GM12878 (cell line): ENCODE data around the gene PACSIN3. TPM values are rescaled to one million over a fixed set of nuclear protein-coding genes. Genes with fewer than 3 reads are reported as not detected.

Experiments
- ATAC-seq: fragments of 200-7000 bp; cut with Tn5 transposase; 3 replicates; pipeline ENCODE4 v1.9.1; 2020; ENCODE audit warnings: mild to moderate bottlenecking, moderate library complexity
- Bru-seq: library from RNA; stranded (reverse); fragments of 400-500 nt; gene quantifications from one replicate; lab custom pipeline; 2021; lab: Mats Ljungman, UMichigan
- BruChase-seq, 2 experiments: library from RNA; stranded (reverse); fragments of 400-500 nt; gene quantifications; one replicate each; lab custom pipeline; 2021; lab: Mats Ljungman, UMichigan
- BruUV-seq: library from RNA; stranded (reverse); fragments of 400-500 nt; replicated peaks from 2 replicates; lab custom pipeline; 2021; lab: Mats Ljungman, UMichigan
- CTCF ChIA-PET: fragments of 300-600 bp; sonication (Branson Sonifier 250); formaldehyde crosslinking; extraction: SDS; loops from one replicate; lab custom pipeline; 2021; ENCODE audit warnings: inconsistent platforms; lab: Yijun Ruan, JAX
- POLR2A ChIA-PET: fragments of 350-600 bp; formaldehyde crosslinking; extraction: SDS; loops from one replicate; lab custom pipeline; 2021; ENCODE audit warnings: inconsistent platforms; lab: Charles Lee
- RAD21 ChIA-PET: fragments of 300-600 bp; sonication (Branson Sonifier 250); formaldehyde crosslinking; loops from one replicate; lab custom pipeline; 2023; ENCODE audit warnings: antibody characterized with exemption; ENCODE audit not compliant: unreplicated experiment; lab: Charles Lee
- SMC1A ChIA-PET: fragments of 300-600 bp; sonication (Branson Sonifier 250); formaldehyde crosslinking; loops from one replicate; lab custom pipeline; 2023; ENCODE audit not compliant: unreplicated experiment, uncharacterized antibody; lab: Charles Lee
- DNase-seq: peaks from one replicate; pipeline ENCODE4 v3.0.0-alpha.2; 2011; ENCODE audit warnings: low read depth, low spot score
- FAIRE-seq: peaks from 3 replicates; lab custom pipeline; 2011; peaks lifted over from hg19 to GRCh38; lab: Jason Lieb, UNC
- H2AFZ ChIP-seq: 2 replicates; pipeline ENCODE4 v1.6.0; 2011; ENCODE audit warnings: low read depth, low read length, control low read depth; ENCODE audit not compliant: control insufficient read depth
- H3K27ac ChIP-seq: 2 replicates; pipeline ENCODE4 v1.5.1; 2011; ENCODE audit warnings: control low read depth; ENCODE audit not compliant: control insufficient read depth, insufficient read depth
- H3K27me3 ChIP-seq, 2 experiments: replicated peaks in 1 of 2; 2 replicates each; pipeline versions ENCODE4 v1.6.0 to v1.6.1; 2011; ENCODE audit warnings: low read length in 1 of 2; ENCODE audit not compliant: control insufficient read depth in 2 of 2, insufficient read depth in 2 of 2
- H3K36me3 ChIP-seq, 2 experiments: 2 replicates each; pipeline ENCODE4 v1.5.1; 2011; ENCODE audit warnings: low read length in 1 of 2; ENCODE audit not compliant: control insufficient read depth in 2 of 2, insufficient read depth in 2 of 2
- H3K4me1 ChIP-seq: 2 replicates; pipeline ENCODE4 v1.6.1; 2011; ENCODE audit warnings: mild to moderate bottlenecking, low read length, moderate library complexity, mixed read lengths; ENCODE audit not compliant: control insufficient read depth, insufficient read depth
- H3K4me2 ChIP-seq: 2 replicates; pipeline ENCODE4 v1.6.0; 2011; ENCODE audit warnings: control low read depth; ENCODE audit not compliant: control insufficient read depth, insufficient read depth
- H3K4me3 ChIP-seq: fragments of 200-600 bp; sonication (generic); 2 replicates; pipeline ENCODE4 v1.5.1; 2016
- H3K79me2 ChIP-seq: 2 replicates; pipeline ENCODE4 v1.6.0; 2011; ENCODE audit warnings: low read length; ENCODE audit not compliant: control insufficient read depth, insufficient read depth
- H3K9ac ChIP-seq: 2 replicates; pipeline ENCODE4 v1.8.0; 2011; ENCODE audit warnings: low read length, control low read depth, mixed read lengths; ENCODE audit not compliant: control insufficient read depth, insufficient read depth
- H3K9me3 ChIP-seq: replicated peaks from 3 replicates; pipeline ENCODE4 v1.5.1; 2011; ENCODE audit warnings: mild to moderate bottlenecking, low read length; ENCODE audit not compliant: control insufficient read depth, insufficient read depth
- H4K20me1 ChIP-seq: 2 replicates; pipeline ENCODE4 v1.6.0; 2011; ENCODE audit not compliant: control insufficient read depth, insufficient read depth
- DPF2 ChIP-seq: fragments of 450-650 bp; IDR thresholded peaks from 2 replicates; pipeline ENCODE4 v1.6.1; 2017; ENCODE audit warnings: mild to moderate bottlenecking
- GATAD2B ChIP-seq: fragments of 450-650 bp; conservative IDR thresholded peaks from 2 replicates; pipeline ENCODE4 v1.6.1; 2017; ENCODE audit warnings: low read depth, mild to moderate bottlenecking, moderate library complexity
- IKZF1 ChIP-seq: fragments of 450-650 bp; conservative IDR thresholded peaks from 2 replicates; pipeline ENCODE4 v1.6.1; 2017; ENCODE audit warnings: antibody characterized with exemption, mild to moderate bottlenecking
- LARP7 ChIP-seq: fragments of 450-650 bp; IDR thresholded peaks from 2 replicates; pipeline ENCODE4 v1.6.1; 2017; ENCODE audit warnings: mild to moderate bottlenecking
- PRDM15 ChIP-seq: fragments of 450-650 bp; formaldehyde crosslinking; IDR thresholded peaks from 2 replicates; pipeline ENCODE4 v1.4.0; 2020; ENCODE audit warnings: mild to moderate bottlenecking, moderate library complexity
- YBX1 ChIP-seq: fragments of 450-650 bp; IDR thresholded peaks from 2 replicates; pipeline ENCODE4 v1.6.1; 2016; ENCODE audit warnings: antibody characterized with exemption
- WGBS: methylation state at CpG from one replicate; pipeline ENCODE4 v1.1.6; 2016; ENCODE audit warnings: low lambda C conversion rate; ENCODE audit not compliant: insufficient replicate concordance, insufficient coverage; ENCODE audit errors: missing lambda C conversion rate; 5-methylcytosine and 5-hydroxymethylcytosine counted together
- in situ Hi-C: fragments of 300-500 bp; cut with MboI; formaldehyde crosslinking; loops from 9 replicates; pipeline ENCODE4 v1.14.3; 2018; ENCODE audit warnings: mixed read lengths
- intact Hi-C: fragments of 100-400 bp; cut with micrococcal nuclease; formaldehyde crosslinking; loops from one replicate; pipeline ENCODE4 v1.14.2; 2022; ENCODE audit not compliant: unreplicated experiment
- long read RNA-seq, 2 experiments: library from polyadenylated mRNA; unstranded; transcript quantifications; one replicate each; pipeline ENCODE4 v2.0.0, GENCODE V29; 2019 to 2020
- polyA minus RNA-seq, 3 experiments: library from RNA; depleted of rRNA, polyadenylated mRNA; stranded (reverse); fragments of >200 nt; gene quantifications; 2 replicates each; pipeline ENCODE4 v1.2.3, GENCODE V29; 2011
- polyA plus RNA-seq, 11 experiments: library from polyadenylated mRNA; depleted of rRNA in 4 of 11; unstranded in 6 of 11; stranded (reverse) in 5 of 11; fragments of >200 nt; fragmentation: Nextera tagmentation in 4 of 11; fragmentation: Illumina TruSeq in 1 of 11; extraction: Ambion mirVana in 4 of 11; extraction: Trizol in 1 of 11; gene quantifications; 1 replicate in 1 of 11; 2 replicates in 10 of 11; pipeline versions ENCODE4 v1.2.1 to v1.2.3, GENCODE V29; 2011 to 2016; ENCODE audit warnings: inconsistent platforms in 2 of 11, missing spikeins in 2 of 11, low read depth in 1 of 11
- total RNA-seq, 4 experiments: library from RNA; depleted of rRNA in 3 of 4; stranded (reverse); fragments of >200 nt in 3 of 4; fragmentation: Illumina TruSeq in 1 of 4; extraction: Trizol in 1 of 4; gene quantifications; 2 replicates each; pipeline versions ENCODE4 v1.2.1 to v1.2.3, GENCODE V29; 2013 to 2021

The PACSIN3 gene
- total RNA-seq (2013; cell fraction: nucleolus; rRNA removed): 0.34 and 0.84 TPM in 2 replicates
- total RNA-seq (2014; rRNA removed) (0.23 and 0.60 TPM in 2 replicates), total RNA-seq (2014; rRNA removed; fragmentation: Illumina TruSeq; extraction: Trizol) (0.22 and 0.55 TPM in 2 replicates), total RNA-seq (2021) (0.43 and 0.82 TPM in 2 replicates), polyA plus RNA-seq (2011; rRNA removed) (0.12 and 0.16 TPM in 2 replicates), polyA plus RNA-seq (2014; fragmentation: Illumina TruSeq; extraction: Trizol) (0.18 TPM in 1 of 2 replicates, not detected in the other), polyA plus RNA-seq (2014; fragmentation: Nextera tagmentation; extraction: Ambion mirVana) (under 1 TPM in 1 of 2 experiments, not detected in 1; 0.05 TPM), polyA plus RNA-seq (2014; rRNA removed) (0.38 and 0.60 TPM in 2 replicates), polyA plus RNA-seq (2016; fragmentation: Nextera tagmentation; extraction: Ambion mirVana) (under 1 TPM; 0.09 to 0.55 TPM), polyA minus RNA-seq (2011; rRNA and poly(A)+ RNA removed) (0.21 TPM in 1 of 2 replicates, not detected in the other), Bru-seq, nascent RNA (percentile 29 among the genes with signal in this experiment), BruChase-seq, experiment 1, labeled RNA remaining after a 6-hour chase (percentile 29 among the genes with signal in this experiment), BruChase-seq, experiment 2, labeled RNA remaining after a 2-hour chase (percentile 27 among the genes with signal in this experiment)
- 0.18 TPM for polyA plus RNA-seq (2011; ENCODE audit: low read depth)
- 0.15 and 0.20 TPM in 2 replicates for polyA plus RNA-seq (2011; cell fraction: cytosol; rRNA removed)
- 0.16 and 0.22 TPM in 2 replicates for polyA plus RNA-seq (2011; cell fraction: nucleus; rRNA removed)
- polyA plus RNA-seq (2012): 0.83 and 0.86 TPM in 2 replicates
- 4.0 and 4.9 TPM in 2 replicates for polyA minus RNA-seq (2011; cell fraction: cytosol; rRNA and poly(A)+ RNA removed)
- 0.85 and 1.3 TPM in 2 replicates for polyA minus RNA-seq (2011; cell fraction: nucleus; rRNA and poly(A)+ RNA removed)
- long read RNA-seq, experiment 1: 0 reads
- long read RNA-seq, experiment 2: 0 reads

GRCh38 chr11:47186076-47186699, at the start of gene PACSIN3:
TSS of gene PACSIN3 (minus strand) at chr11:47186434. CDS start at chr11:47182727, 3,707 bp downstream.
- Histone ChIP-seq H2AFZ (peak within 1 kb of the TSS; percentile 65), H3K4me2 (peak within 1 kb of the TSS; percentile 94), H3K9me3 (no peaks in the 10 kb centered on the region), H4K20me1 (no peaks in the 10 kb centered on the region), H3K27ac (no peak within 1 kb of the TSS), H3K4me1 (peaks cover 11% of the 10 kb centered on the region), H3K4me3 (peak within 1 kb of the TSS; percentile 61), H3K9ac (peak within 1 kb of the TSS; percentile 22), H3K79me2 (no peaks in the 10 kb centered on the region), H3K27me3 (peaks cover 0 to 13% of the 10 kb centered on the region in 2 experiments; a peak in 3 of 4 replicates), H3K36me3 (no peaks in the 10 kb centered on the region)
- peak; percentile 77 for ATAC-seq
- TF ChIP-seq DPF2 (0 out of 2 replicates have a peak, but pooled peaks have one; percentile 21), YBX1 (no peak), IKZF1 (peak; percentile 76), PRDM15 (CRISPR knock-in tag) (no peak), LARP7 (peak; percentile 59; the same call in 1 of the 2 replicates), GATAD2B (peak; percentile 44)
- BruUV-seq: no TSS peak
- WGBS: 1% methylated on average over 51 of the region's 80 CpGs
- no peak for FAIRE-seq
- ChIA-PET POLR2A (no interaction called here), RAD21 (interaction anchor here (0.8 to 1.0 kb wide), 2 partner anchors 28 to 73 kb away, joined by 4 to 5 read pairs; no protein-coding TSS in a partner anchor), SMC1A (interaction anchor here (1.2 to 2.0 kb wide), 3 partner anchors 20 to 73 kb away, joined by 3 to 10 read pairs (median 5); partner anchors contain the start of gene DDB2), CTCF (interaction anchor here (3.1 kb wide), 2 partner anchors 7 to 73 kb away, joined by 15 to 17 read pairs; no protein-coding TSS in a partner anchor)
- intact Hi-C loops (no loop called here), in situ Hi-C loops (no loop called here)
- no peak for DNase-seq
